Left lung (tissue), 10 donors: Measurements from ENCODE around the gene SSUH2. TPM values are rescaled to one million over a fixed set of nuclear protein-coding genes. Genes with fewer than 3 reads are reported as not detected.

Experiments used
- ATAC-seq: fragments of 200-7000 bp; cut with Tn5 transposase; one replicate; pipeline ENCODE4 v1.9.1; 2020; ENCODE audit warnings: moderate library complexity
- DNase-seq, 4 donors: peaks; one replicate each; pipeline ENCODE4 v3.0.0-alpha.2; 2013 to 2020
- H3K27ac ChIP-seq, 2 donors: fragments of 200-600 bp; sonication (generic) in 1 of 2; one replicate each; pipeline versions ENCODE4 v1.5.0 to v1.8.0; 2020 to 2021
- H3K27me3 ChIP-seq, 2 donors: fragments of 200-600 bp; sonication (generic) in 1 of 2; one replicate each; pipeline versions ENCODE4 v1.5.0 to v1.8.0; 2020 to 2021
- H3K36me3 ChIP-seq, 2 donors: fragments of 200-600 bp; sonication (generic) in 1 of 2; one replicate each; pipeline versions ENCODE4 v1.5.0 to v1.8.0; 2020 to 2021
- H3K4me1 ChIP-seq, 2 donors: fragments of 200-600 bp; one replicate each; pipeline ENCODE4 v1.8.0; 2021
- H3K4me3 ChIP-seq, 2 donors: fragments of 200-600 bp; sonication (generic) in 1 of 2; one replicate each; pipeline versions ENCODE4 v1.5.0 to v1.8.0; 2020 to 2021; ENCODE audit warnings: mild to moderate bottlenecking in 1 of 2
- H3K9me3 ChIP-seq, 2 donors: fragments of 200-600 bp; sonication (generic) in 1 of 2; one replicate each; pipeline versions ENCODE4 v1.5.0 to v1.8.0; 2020 to 2021
- CTCF ChIP-seq, 2 donors: fragments of 200-600 bp; sonication (generic) in 1 of 2; IDR thresholded peaks; one replicate each; pipeline versions ENCODE4 v1.5.0 to v1.8.0; 2021; ENCODE audit warnings: antibody characterized with exemption in 2 of 2
- intact Hi-C, 2 donors: fragments of 100-400 bp; cut with DNase I; formaldehyde crosslinking; loops; one replicate each; pipeline versions ENCODE4 v1.11.2 to v1.14.2; 2022
- polyA plus RNA-seq, 6 donors: library from polyadenylated mRNA; unstranded; fragments of 120-200 nt; gene quantifications; one replicate each; pipeline ENCODE4 v1.2.1, GENCODE V29; 2013; ENCODE audit not compliant: insufficient read length in 6 of 6
- total RNA-seq, 2 donors: library from RNA; stranded (reverse); fragmentation: NEBNext Ultra II Directional; extraction: Animal tissue kit (Norgen Biotek cat#: 25700); gene quantifications; one replicate each; pipeline ENCODE4 v1.2.1, GENCODE V29; 2021
- donor health status: DM: no; HTN: yes; CAD: no.
- donor health status: DM: no; HTN: no; CAD: no.

The SSUH2 gene
- total and polyA plus RNA-seq, 8 donors = 0.29 to 3.1 (median 1.8) TPM

DNA sequence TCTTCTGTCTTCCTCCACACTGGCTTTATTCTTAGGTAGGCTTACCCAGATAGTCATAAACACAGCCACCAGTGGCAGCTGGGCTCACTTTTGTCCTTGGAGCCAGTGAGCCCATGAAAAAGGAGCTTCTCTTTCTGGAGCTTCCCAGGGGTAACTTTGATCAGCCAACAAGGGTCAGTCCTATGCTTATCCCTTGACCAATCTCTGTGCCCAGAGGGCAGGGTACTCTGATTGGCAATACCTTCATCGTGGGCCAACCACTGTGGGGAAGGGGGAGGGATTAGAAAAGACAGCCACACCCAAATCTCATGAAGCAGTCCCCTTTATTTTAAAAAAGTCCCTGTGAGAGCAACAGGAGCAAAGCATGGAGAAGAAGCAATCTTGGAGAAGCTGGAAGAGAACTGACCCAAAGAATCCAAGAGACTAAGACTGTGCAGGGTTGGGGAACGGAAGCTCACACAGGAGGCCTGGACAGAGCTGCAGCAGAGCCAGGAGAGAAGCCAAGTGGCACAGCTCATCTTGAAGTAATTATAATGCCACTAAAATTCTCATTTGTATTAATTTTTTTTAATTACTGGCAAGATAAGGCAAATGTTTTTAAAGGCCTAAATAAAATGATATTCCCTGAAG, 70.4 kb downstream of the SSUH2 start:
- DNase-seq (no peak), ATAC-seq (no peak)
- H3K27me3 ChIP-seq = no peaks in the 10 kb centered on the region
- intact Hi-C loops = no loop called here
- peaks cover 0 to 19% of the 10 kb centered on the region in 2 donors for H3K36me3 ChIP-seq
- H3K4me1 ChIP-seq = peaks cover 8 to 13% of the 10 kb centered on the region in 2 donors
- no peak overlapping the region for H3K4me3 ChIP-seq
- TF ChIP-seq CTCF (IDR thresholded peaks at IDR 0.05) = no peak
- no peaks in the 10 kb centered on the region for H3K9me3 ChIP-seq
- H3K27ac ChIP-seq = peak overlapping the region; percentile 14 to 33

DNA sequence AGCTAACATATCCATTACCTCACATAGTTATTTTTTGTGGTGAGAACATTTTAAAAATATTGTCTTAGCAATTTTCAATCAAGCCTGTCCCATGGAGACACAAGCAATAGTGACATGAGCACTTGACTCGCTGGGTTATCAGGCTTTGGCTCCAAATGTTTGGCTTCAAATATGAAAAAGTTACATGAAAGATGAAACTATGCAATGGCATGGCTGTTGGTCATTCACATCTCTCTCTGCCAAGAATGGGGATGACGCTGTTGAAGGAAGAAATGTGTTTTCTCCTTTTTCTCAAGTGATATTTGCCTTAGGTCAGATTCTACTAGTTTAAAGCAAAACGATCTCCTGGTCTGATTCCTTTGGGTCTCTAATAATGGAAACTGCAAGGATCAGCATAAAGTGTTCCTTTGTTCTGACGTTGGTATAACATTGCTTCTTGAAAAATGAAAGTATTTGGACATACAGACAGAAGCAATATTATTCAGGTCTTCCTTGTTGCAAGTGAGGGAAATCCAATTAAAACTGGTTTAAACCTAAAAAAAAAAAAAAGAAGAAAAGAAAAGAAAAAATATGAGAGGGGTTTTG, 71.2 kb downstream of the SSUH2 start:
- TF ChIP-seq CTCF (IDR thresholded peaks at IDR 0.05) = no peak
- peaks cover 0 to 25% of the 10 kb centered on the region in 2 donors for H3K36me3 ChIP-seq
- H3K4me1 ChIP-seq = peaks cover 8 to 13% of the 10 kb centered on the region in 2 donors
- no peaks in the 10 kb centered on the region for H3K27me3 ChIP-seq
- ATAC-seq (no peak), DNase-seq (no peak)
- H3K27ac ChIP-seq = peak overlapping the region; percentile 14 to 33
- H3K9me3 ChIP-seq = no peaks in the 10 kb centered on the region
- H3K4me3 ChIP-seq = no peak overlapping the region
- intact Hi-C loops = no loop called here

- TF ChIP-seq CTCF (IDR thresholded peaks at IDR 0.05) = no peak
- no peaks in the 10 kb centered on the region for H3K27me3 ChIP-seq
- peaks cover 0 to 47% of the 10 kb centered on the region in 2 donors for H3K36me3 ChIP-seq
- DNase-seq = no peak
- no peak for ATAC-seq
- H3K9me3 ChIP-seq = no peaks in the 10 kb centered on the region
- H3K4me3 ChIP-seq = no peak overlapping the region
- peak overlapping the region in 1 of 2 donors; percentile 28 for H3K27ac ChIP-seq
- H3K4me1 ChIP-seq = peaks cover 8 to 13% of the 10 kb centered on the region in 2 donors
- intact Hi-C loops = no loop called here
These were observed 73.3 kb downstream of the SSUH2 start for GRCh38 chr3:8571256-8571655.

Other genes starting within 250 kb of the SSUH2 start
- 10 to 100 TPM; 69.6 to 84.8 TPM for gene LMCD1, start 143.0 kb downstream of the SSUH2 start, total RNA-seq
- 10 to 100 TPM; 67.0 to 86.4 (median 79.6) TPM for gene LMCD1, start 143.0 kb downstream of the SSUH2 start, polyA plus RNA-seq
- gene CAV3, start 89.0 kb upstream of the SSUH2 start, total RNA-seq = under 1 TPM in 1 of 2 donors, not detected in 1; 0.37 TPM
- gene CAV3, start 89.0 kb upstream of the SSUH2 start, polyA plus RNA-seq = 1 to 10 TPM in 1 of 6 donors, under 1 TPM in 5; 0.38 to 1.1 (median 0.68) TPM
- 1 to 10 TPM in 1 of 2 donors, under 1 TPM in 1; 0.82 to 4.9 TPM for gene OXTR, start 124.8 kb upstream of the SSUH2 start, total RNA-seq
- 1 to 10 TPM; 1.2 to 1.8 (median 1.5) TPM for gene OXTR, start 124.8 kb upstream of the SSUH2 start, polyA plus RNA-seq